ENCODE data around the gene CDK5. TPM values are rescaled to one million over a fixed set of nuclear protein-coding genes. Genes with fewer than 3 reads are reported as not detected.

Gene CDK5
- total and polyA plus RNA-seq, 2 donors (not counting 1 experiment from before 2014, with no cell fraction given), result 8.2 to 8.4 TPM

GRCh38 chr7:151073990-151074389, 16.3 kb upstream of the CDK5 start:
- DNase-seq (no peak), ATAC-seq (ENCODE audit: low read depth) (no peak)
- WGBS (ENCODE audit: insufficient coverage), result 91% methylated on average over 13 of the region's 17 CpGs
- CTCF ChIA-PET, result no interaction called here
- Histone ChIP-seq H3K4me1 (ENCODE audit: control insufficient read depth in 2 of 2, insufficient read depth in 2 of 2, low read length in 2 of 2) (peaks cover 0 to 6% of the 10 kb centered on the region in 2 donors), H2AFZ (ENCODE audit: insufficient read depth, low read depth, low read length, poor library complexity, severe bottlenecking) (no peak overlapping the region), H3K4me3 (ENCODE audit: control extremely low read depth in 1 of 5, extremely low read depth in 1 of 5, insufficient read depth in 1 of 5, low read depth in 2 of 5, low read length in 4 of 5) (no peak overlapping the region), H3K4me2 (replicated peaks; ENCODE audit: low read depth, low read length, poor library complexity, severe bottlenecking) (no peak overlapping the region), H3K9ac (ENCODE audit: low read length) (no peak overlapping the region), H3K79me2 (ENCODE audit: control insufficient read depth, insufficient read depth, low read length) (no peaks in the 10 kb centered on the region), H4K20me1 (ENCODE audit: control insufficient read depth, insufficient read depth, low read length, poor library complexity, severe bottlenecking) (no peaks in the 10 kb centered on the region), H3K27ac (ENCODE audit: low read length in 2 of 2) (no peak overlapping the region), H3K27me3 (replicated peaks in 1 of 4; ENCODE audit: control extremely low read depth in 1 of 4, control insufficient read depth in 3 of 4, insufficient read depth in 4 of 4, low read length in 3 of 4) (no peaks in the 10 kb centered on the region), H3K36me3 (replicated peaks in 1 of 2; ENCODE audit: control extremely low read depth in 1 of 2, control insufficient read depth in 1 of 2, extremely low read depth in 1 of 2, insufficient read depth in 2 of 2, low read length in 1 of 2) (peaks cover 0 to 32% of the 10 kb centered on the region in 2 experiments), H3K9me3 (ENCODE audit: control extremely low read depth in 1 of 3, control insufficient read depth in 2 of 3, insufficient read depth in 1 of 3, low read length in 2 of 3) (no peaks in the 10 kb centered on the region)
- TF ChIP-seq CTCF (IDR thresholded peaks at IDR 0.05) (no peak), EZH2 (IDR thresholded peaks at IDR 0.05; ENCODE audit: borderline replicate concordance, insufficient read depth, low read depth, low read length, poor library complexity, severe bottlenecking) (no peak)
- Mint-ChIP-seq H3K4me3 (no peak overlapping the region), H3K27ac (no peak overlapping the region), H3K27me3 (no peaks in the 10 kb centered on the region), H3K9me3 (ENCODE audit: insufficient read depth) (no peaks in the 10 kb centered on the region), H3K4me1 (peaks cover 9% of the 10 kb centered on the region)
- intact Hi-C loops (cut with micrococcal nuclease), result no loop called here
- POLR2A ChIA-PET, result no interaction called here

- WGBS (ENCODE audit: insufficient coverage), result 96% methylated on average over 39 of the region's 39 CpGs
- no peak overlapping the region for H3K4me3 ChIP-seq (ENCODE audit: control extremely low read depth in 1 of 5, extremely low read depth in 1 of 5, insufficient read depth in 1 of 5, low read depth in 2 of 5, low read length in 4 of 5)
- no peak overlapping the region for H3K27ac Mint-ChIP-seq
- H3K27me3 Mint-ChIP-seq, result no peaks in the 10 kb centered on the region
- intact Hi-C loops (cut with micrococcal nuclease), result no loop called here
- H3K27ac ChIP-seq (ENCODE audit: low read length in 2 of 2), result no peak overlapping the region
- CTCF ChIA-PET, result interaction anchor here (1.0 to 1.2 kb wide), 3 partner anchors 18 to 86 kb away, joined by 3 read pairs; no protein-coding TSS in a partner anchor
- TF ChIP-seq CTCF (IDR thresholded peaks at IDR 0.05) (no peak), EZH2 (IDR thresholded peaks at IDR 0.05; ENCODE audit: borderline replicate concordance, insufficient read depth, low read depth, low read length, poor library complexity, severe bottlenecking) (no peak)
- ATAC-seq (ENCODE audit: low read depth), result no peak
- H3K27me3 ChIP-seq (replicated peaks in 1 of 4; ENCODE audit: control extremely low read depth in 1 of 4, control insufficient read depth in 3 of 4, insufficient read depth in 4 of 4, low read length in 3 of 4), result no peaks in the 10 kb centered on the region
- H3K9ac ChIP-seq (ENCODE audit: low read length), result no peak overlapping the region
- H4K20me1 ChIP-seq (ENCODE audit: control insufficient read depth, insufficient read depth, low read length, poor library complexity, severe bottlenecking), result no peaks in the 10 kb centered on the region
- no peaks in the 10 kb centered on the region for H3K79me2 ChIP-seq (ENCODE audit: control insufficient read depth, insufficient read depth, low read length)
- POLR2A ChIA-PET, result no interaction called here
- no peaks in the 10 kb centered on the region for H3K4me1 Mint-ChIP-seq
- no peaks in the 10 kb centered on the region for H3K9me3 ChIP-seq (ENCODE audit: control extremely low read depth in 1 of 3, control insufficient read depth in 2 of 3, insufficient read depth in 1 of 3, low read length in 2 of 3)
- H3K9me3 Mint-ChIP-seq (ENCODE audit: insufficient read depth), result no peaks in the 10 kb centered on the region
- H3K36me3 ChIP-seq (replicated peaks in 1 of 2; ENCODE audit: control extremely low read depth in 1 of 2, control insufficient read depth in 1 of 2, extremely low read depth in 1 of 2, insufficient read depth in 2 of 2, low read length in 1 of 2), result peaks cover 0 to 42% of the 10 kb centered on the region in 2 experiments
- no peaks in the 10 kb centered on the region for H3K4me1 ChIP-seq (ENCODE audit: control insufficient read depth in 2 of 2, insufficient read depth in 2 of 2, low read length in 2 of 2)
- H2AFZ ChIP-seq (ENCODE audit: insufficient read depth, low read depth, low read length, poor library complexity, severe bottlenecking), result no peak overlapping the region
- H3K4me2 ChIP-seq (replicated peaks; ENCODE audit: low read depth, low read length, poor library complexity, severe bottlenecking), result no peak overlapping the region
- no peak overlapping the region for H3K4me3 Mint-ChIP-seq
- no peak for DNase-seq
These were observed 13.6 kb upstream of the CDK5 start for GRCh38 chr7:151071032-151071866.
